Stimulated activated CD8-positive, alpha-beta memory T cell treated with anti-CD3 and anti-CD28 coated beads, Interleukin-4, amount 100 ng/mL, for 1 hour (primary cell): ENCODE measurements around the gene NEO1.

Source experiments
- DNase-seq, 2 donors: peaks; one replicate each; pipeline ENCODE4 v3.0.0-alpha.2; 2020; ENCODE audit warnings: low read depth in 2 of 2, low spot score in 1 of 2

The NEO1 gene

GRCh38 chr15:73030122-73030679, 22.1 kb upstream of the NEO1 start:
- DNase-seq, result no peak

- no peak for DNase-seq
These were observed 20.6 kb upstream of the NEO1 start for GRCh38 chr15:73031648-73032047.

- no peak for DNase-seq
These were observed 18.7 kb upstream of the NEO1 start for GRCh38 chr15:73033611-73034010.

- DNase-seq, result no peak
These were observed 18.0 kb upstream of the NEO1 start for GRCh38 chr15:73034221-73034620.

- no peak for DNase-seq
These were observed 17.0 kb upstream of the NEO1 start for GRCh38 chr15:73035221-73035620.

GRCh38 chr15:73038220-73038619, 14.0 kb upstream of the NEO1 start:
- DNase-seq, result no peak

GRCh38 chr15:73046073-73046472, 6.2 kb upstream of the NEO1 start:
- DNase-seq, result no peak

- no peak for DNase-seq
These were observed 4.4 kb upstream of the NEO1 start for GRCh38 chr15:73047882-73048281.

GRCh38 chr15:73048624-73049295, 3.5 kb upstream of the NEO1 start:
- DNase-seq, result no peak

- no peak for DNase-seq
These were observed 2.6 kb upstream of the NEO1 start for GRCh38 chr15:73049564-73050215.

GRCh38 chr15:73050561-73051295, 1.5 kb upstream of the NEO1 start:
- DNase-seq, result no peak

- DNase-seq, result no peak
These were observed 864 bp upstream of the NEO1 start for GRCh38 chr15:73051391-73051806.

GRCh38 chr15:73052653-73053397, 562 bp downstream of the NEO1 start:
- DNase-seq, result peak in 1 of 2 donors; percentile 8

GRCh38 chr15:73053398-73053723, 1.1 kb downstream of the NEO1 start:
- no peak for DNase-seq

GRCh38 chr15:73054417-73054953, 2.2 kb downstream of the NEO1 start:
- DNase-seq, result no peak

GRCh38 chr15:73056460-73056859, 4.2 kb downstream of the NEO1 start:
- no peak for DNase-seq

- no peak for DNase-seq
These were observed 6.2 kb downstream of the NEO1 start for GRCh38 chr15:73058437-73058836.

GRCh38 chr15:73065114-73065513, 12.9 kb downstream of the NEO1 start:
- no peak for DNase-seq

GRCh38 chr15:73069109-73069508, 16.8 kb downstream of the NEO1 start:
- DNase-seq, result no peak

- DNase-seq, result no peak
These were observed 20.6 kb downstream of the NEO1 start for GRCh38 chr15:73072894-73073293.

- no peak for DNase-seq
These were observed 22.0 kb downstream of the NEO1 start for GRCh38 chr15:73074241-73074640.
